ENCODE measurements around the gene FGF4.

GRCh38 chr11:69726019-69726418, 49.1 kb downstream of the FGF4 start:
- TF ChIP-seq CTCF (conservative IDR thresholded peaks at IDR 0.05; ENCODE audit: low read length) (no peak), EZH2phosphoT487 (IDR thresholded peaks at IDR 0.05; ENCODE audit: borderline replicate concordance, low read depth, low read length) (no peak)
